Brain microvascular endothelial cell (primary cell): Measurements from ENCODE around the gene DENND10.

ENCODE experiments used
- DNase-seq: peaks from one replicate; pipeline ENCODE4 v3.0.0-alpha.2; 2020
- H3K27ac ChIP-seq: fragments of 250-450 bp; sonication (Bioruptor Pico); 2 replicates; pipeline ENCODE4 v1.5.1; 2020; ENCODE audit warnings: mild to moderate bottlenecking, moderate library complexity
- H3K27me3 ChIP-seq: fragments of 250-450 bp; sonication (Bioruptor Pico); replicated peaks from 2 replicates; pipeline ENCODE4 v1.5.1; 2020; ENCODE audit warnings: mild to moderate bottlenecking
- H3K36me3 ChIP-seq: fragments of 250-450 bp; sonication (Bioruptor Pico); replicated peaks from 2 replicates; pipeline ENCODE4 v1.5.1; 2020; ENCODE audit warnings: mild to moderate bottlenecking
- H3K4me3 ChIP-seq: 2 replicates; pipeline ENCODE4 v1.5.1; 2011; ENCODE audit warnings: low read depth, mild to moderate bottlenecking, control low read depth, low read length, moderate library complexity
- in situ Hi-C: cut with HindIII; loops from 2 replicates; pipeline ENCODE4 v1.10.0; 2017; ENCODE audit warnings: low sequenced_read_pairs, low pct_ligation_motif_present
- TF ChIP-seq, protein P1 (sequence below): IDR thresholded peaks from 2 replicates; pipeline ENCODE4 v1.5.1; 2011; ENCODE audit warnings: low read depth, mild to moderate bottlenecking, moderate library complexity, low read length, control low read depth, inconsistent platforms; ENCODE audit errors: missing control alignments

Gene DENND10

DNA sequence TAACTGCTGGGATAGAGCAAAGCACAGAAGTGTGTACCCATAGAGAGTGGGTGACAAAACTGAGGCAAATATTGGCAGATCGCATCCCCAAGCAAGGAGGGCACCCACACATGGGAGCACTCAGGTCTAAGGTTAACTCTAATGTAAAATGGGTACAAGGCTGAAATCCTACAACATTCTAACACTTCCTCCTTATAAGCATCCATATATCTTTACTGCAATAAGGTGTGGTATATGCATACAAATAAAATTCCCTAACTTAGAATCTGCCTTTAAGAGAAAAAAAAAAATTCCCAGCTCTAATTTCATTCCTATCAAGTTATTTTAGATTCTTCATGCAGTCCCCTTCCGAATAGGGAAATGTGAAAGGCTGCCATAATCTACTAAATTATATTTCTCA lies 42.0 kb upstream of the DENND10 start:
- Histone ChIP-seq H3K4me3 (no peak overlapping the region), H3K36me3 (peaks cover 92% of the 10 kb centered on the region), H3K27ac (no peak overlapping the region), H3K27me3 (no peaks in the 10 kb centered on the region)
- no peak for DNase-seq
- TF ChIP-seq, protein P1, sequence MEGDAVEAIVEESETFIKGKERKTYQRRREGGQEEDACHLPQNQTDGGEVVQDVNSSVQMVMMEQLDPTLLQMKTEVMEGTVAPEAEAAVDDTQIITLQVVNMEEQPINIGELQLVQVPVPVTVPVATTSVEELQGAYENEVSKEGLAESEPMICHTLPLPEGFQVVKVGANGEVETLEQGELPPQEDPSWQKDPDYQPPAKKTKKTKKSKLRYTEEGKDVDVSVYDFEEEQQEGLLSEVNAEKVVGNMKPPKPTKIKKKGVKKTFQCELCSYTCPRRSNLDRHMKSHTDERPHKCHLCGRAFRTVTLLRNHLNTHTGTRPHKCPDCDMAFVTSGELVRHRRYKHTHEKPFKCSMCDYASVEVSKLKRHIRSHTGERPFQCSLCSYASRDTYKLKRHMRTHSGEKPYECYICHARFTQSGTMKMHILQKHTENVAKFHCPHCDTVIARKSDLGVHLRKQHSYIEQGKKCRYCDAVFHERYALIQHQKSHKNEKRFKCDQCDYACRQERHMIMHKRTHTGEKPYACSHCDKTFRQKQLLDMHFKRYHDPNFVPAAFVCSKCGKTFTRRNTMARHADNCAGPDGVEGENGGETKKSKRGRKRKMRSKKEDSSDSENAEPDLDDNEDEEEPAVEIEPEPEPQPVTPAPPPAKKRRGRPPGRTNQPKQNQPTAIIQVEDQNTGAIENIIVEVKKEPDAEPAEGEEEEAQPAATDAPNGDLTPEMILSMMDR = no peak
- in situ Hi-C loops = no loop called here

DNA sequence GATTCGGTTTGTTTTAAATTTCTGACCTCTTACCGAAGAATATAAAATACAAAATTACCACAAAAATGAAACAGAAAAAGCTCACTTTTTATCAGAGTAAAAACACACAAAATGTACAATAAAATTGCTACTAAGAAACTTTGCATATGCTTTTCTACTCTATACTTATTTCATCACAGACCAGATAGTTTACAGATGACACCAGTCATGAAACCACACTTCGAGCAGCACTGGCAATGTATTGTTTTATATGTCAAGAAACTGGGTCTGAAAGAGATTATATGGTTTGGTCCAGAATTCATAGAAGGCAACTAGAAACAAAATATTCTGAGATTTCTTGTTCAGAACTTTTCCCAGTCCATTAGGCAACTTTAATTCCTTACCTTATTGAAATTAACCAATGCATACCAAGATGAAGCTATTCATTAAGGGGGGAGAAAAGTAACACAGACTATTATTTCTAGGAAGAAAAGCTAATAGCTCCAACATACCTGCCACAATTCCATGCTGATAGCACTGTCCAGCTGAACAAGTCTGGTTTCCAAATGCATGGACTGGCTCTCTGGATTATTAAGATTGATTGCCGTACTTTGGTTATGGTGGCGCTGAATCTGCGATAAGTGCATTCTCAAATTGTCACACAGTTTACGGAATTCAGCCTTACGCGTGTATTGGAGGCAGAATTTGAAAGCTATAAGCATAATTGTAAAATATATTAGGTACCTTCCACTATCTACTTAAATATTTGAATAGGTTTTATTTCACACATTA lies 33.3 kb upstream of the DENND10 start:
- peaks cover 62% of the 10 kb centered on the region for H3K36me3 ChIP-seq
- H3K27me3 ChIP-seq = no peaks in the 10 kb centered on the region
- TF ChIP-seq, protein P1 = no peak
- H3K4me3 ChIP-seq = no peak overlapping the region
- H3K27ac ChIP-seq = no peak overlapping the region
- in situ Hi-C loops = no loop called here
- no peak for DNase-seq

DNA sequence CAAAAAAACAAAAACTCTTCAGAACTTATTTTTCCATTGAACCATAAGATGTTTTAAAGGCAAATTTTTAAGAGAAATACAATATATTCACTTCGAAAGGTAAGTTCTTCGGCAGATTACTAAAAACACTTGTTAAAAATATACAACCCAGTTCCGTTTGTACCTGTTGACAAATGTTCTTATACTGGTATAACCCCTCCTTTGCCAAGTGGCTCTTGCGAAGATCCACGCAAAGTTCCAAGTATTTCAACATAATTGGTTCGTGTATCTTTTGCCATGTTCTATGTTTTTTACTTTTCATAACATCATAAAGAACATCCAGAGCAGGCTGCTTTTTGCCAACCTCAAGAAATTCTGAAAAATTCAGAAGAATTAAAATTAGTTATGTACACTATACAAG lies 30.3 kb upstream of the DENND10 start:
- no peak for DNase-seq
- in situ Hi-C loops = no loop called here
- TF ChIP-seq, protein P1 = no peak
- H3K27ac ChIP-seq = no peak overlapping the region
- peaks cover 34% of the 10 kb centered on the region for H3K36me3 ChIP-seq
- no peak overlapping the region for H3K4me3 ChIP-seq
- no peaks in the 10 kb centered on the region for H3K27me3 ChIP-seq

DNA sequence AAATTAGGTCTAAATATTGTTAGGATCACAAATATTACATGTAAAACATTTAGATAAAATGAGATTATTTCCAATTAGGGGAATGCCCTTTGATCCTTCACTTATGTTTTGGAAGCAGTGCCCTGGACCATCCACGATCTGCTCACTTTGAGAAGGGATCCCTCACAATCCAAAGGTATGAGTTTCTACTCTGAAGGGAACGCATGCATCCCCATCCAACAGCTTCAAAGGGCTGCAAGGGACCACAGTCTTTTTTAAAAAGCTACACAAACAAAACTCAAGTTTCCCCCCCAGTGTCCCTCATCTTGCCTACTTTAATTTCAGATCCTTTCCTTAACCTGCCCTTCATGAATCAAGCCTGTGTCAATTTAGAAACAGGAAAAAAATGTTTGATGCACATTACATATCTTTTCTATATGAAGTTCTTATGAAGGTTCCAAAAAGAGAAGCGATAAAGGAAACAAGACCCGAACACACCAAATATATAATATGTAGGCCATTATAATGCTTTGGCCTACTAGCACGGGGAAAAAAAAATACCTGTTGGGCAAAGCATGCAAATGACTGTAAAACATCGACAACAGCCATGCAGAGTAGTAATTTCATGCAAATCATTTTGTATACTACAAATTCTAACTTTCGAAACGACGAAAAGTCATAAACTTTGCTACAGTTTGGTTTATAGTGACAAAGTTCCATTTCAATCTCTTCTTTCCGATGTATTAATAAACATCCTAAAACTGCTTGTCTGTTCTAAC lies 25.3 kb upstream of the DENND10 start:
- Histone ChIP-seq H3K4me3 (peak overlapping the region; percentile 98), H3K36me3 (no peaks in the 10 kb centered on the region), H3K27ac (no peak overlapping the region), H3K27me3 (no peaks in the 10 kb centered on the region)
- in situ Hi-C loops = no loop called here
- no peak for DNase-seq
- TF ChIP-seq, protein P1 = no peak

DNA sequence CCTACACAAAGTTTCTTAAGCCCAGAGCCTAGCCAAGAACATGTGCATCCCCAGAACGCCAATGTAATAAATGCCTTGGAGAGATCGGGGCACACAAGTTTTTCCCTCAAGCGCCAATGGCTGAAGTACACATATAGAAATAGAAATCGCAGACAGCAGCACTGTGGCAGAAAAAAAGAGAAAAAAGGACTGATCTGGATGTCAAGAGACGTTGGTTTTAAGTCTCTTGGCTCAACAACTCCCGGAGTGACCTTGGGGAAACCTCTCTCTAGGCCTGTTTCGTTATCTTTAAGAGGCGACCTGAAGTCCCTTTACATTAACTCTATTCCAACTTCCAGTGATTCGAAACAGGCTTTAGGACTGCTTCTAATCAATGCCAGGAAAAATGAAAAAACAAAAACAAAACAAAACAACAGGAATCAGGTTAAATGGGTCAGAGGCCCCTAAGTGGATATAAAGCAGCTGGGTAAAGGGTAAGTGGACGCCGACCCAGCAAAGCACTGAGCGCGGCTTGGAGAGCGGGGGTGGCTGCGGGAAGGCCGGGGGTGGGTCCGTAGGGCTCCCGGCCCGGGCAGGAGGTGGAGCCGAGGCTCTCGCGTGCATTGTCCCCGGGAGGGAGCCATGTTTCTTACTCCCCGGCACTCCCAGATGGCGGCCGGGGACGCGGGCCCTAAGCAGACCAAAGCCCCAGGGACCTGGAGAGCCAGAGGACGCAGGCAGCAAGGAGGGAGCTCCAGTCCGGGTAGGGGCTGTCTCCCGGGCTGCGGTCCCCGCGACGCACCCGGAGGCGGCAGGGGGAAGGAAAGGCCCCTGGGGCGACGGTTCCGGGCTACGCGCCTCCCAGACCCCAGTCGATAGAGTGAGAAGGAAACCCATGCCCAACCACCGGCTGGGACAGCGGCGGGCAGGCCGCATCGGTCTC lies 24.1 kb upstream of the DENND10 start:
- peak overlapping the region; percentile 96 for H3K27ac ChIP-seq
- in situ Hi-C loops = no loop called here
- peak; percentile 67 for DNase-seq
- TF ChIP-seq, protein P1 = no peak
- H3K36me3 ChIP-seq = no peaks in the 10 kb centered on the region
- peak overlapping the region; percentile 98 for H3K4me3 ChIP-seq
- H3K27me3 ChIP-seq = no peaks in the 10 kb centered on the region
